GM18517 (cell line): ENCODE results near the gene UBL4B.

Experiments
- ATAC-seq: cut with Tn5 transposase; IDR thresholded peaks from one replicate; pipeline ENCODE4 v1.9.1; 2021; ENCODE audit warnings: mild to moderate bottlenecking, moderate library complexity; ENCODE audit not compliant: unreplicated experiment

Gene UBL4B

DNA sequence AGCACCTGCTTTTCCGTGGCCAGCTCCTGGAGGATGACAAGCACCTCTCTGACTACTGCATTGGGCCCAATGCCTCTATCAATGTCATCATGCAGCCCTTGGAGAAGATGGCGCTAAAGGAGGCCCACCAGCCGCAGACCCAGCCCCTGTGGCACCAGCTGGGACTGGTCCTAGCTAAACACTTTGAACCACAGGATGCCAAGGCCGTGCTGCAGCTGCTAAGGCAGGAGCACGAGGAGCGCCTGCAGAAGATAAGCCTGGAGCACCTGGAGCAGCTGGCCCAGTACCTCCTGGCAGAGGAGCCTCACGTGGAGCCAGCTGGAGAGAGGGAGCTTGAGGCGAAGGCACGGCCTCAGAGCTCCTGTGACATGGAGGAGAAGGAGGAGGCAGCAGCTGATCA, 413 bp downstream of the UBL4B start:
- no peak for ATAC-seq

DNA sequence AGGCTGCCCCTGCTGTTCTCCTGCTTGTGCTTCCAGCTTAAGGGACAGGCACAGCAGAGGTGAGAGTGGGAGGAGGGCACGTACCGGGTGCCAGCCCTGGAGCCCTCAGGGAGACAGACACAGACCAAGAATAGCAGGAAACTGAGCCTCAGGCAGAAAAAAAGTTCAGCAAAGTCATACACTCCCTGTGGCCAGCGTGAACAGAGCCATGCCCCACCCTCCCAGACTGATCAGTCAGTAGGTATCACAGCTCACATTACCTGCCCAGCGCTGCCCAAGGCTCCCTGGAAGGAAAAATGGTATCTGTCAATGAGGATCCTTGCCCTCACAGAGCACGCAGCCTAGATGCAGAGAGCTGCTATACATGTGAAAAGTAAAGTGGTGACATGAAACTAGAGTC, 1.3 kb downstream of the UBL4B start:
- ATAC-seq: no peak

DNA sequence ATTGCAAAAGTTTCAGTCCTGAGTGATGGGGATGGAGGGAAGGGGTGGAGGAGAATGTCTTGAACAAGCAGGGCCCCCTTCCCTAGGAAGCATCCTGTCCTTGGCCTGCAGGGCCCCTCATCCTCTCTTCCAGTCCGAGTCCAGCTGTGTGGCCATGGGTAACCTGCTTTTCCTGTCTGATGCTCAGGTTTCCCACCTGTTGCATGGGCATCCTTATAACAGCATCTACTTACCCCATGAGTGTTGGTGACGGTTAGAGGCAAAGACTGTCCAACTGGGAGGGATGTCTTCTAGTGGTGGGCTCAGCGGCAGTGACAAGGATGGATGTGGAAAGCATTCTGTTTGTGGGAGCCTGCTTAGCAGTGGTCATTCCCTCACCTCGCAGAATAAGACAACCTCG, 1.9 kb downstream of the UBL4B start:
- no peak for ATAC-seq

DNA sequence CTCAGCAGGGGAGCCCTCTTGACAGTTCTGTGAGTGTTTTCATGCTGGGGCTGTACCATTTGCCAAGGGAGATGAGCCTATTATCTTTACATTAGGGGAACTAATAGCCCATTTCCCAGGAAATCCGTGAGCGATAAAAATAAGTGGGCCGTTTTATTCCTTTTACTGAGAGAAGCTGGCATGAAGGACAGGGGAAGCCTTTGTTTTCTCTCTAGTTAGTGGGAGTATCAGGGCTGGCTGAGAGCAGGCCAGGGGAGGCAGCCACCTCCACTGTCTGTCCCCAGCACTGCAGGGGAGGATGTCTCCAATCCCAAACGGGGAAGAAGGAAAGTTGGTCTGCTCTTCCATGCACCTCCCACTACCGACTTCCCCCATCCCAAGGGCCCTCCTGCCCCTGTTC, 2.5 kb downstream of the UBL4B start:
- no peak for ATAC-seq

DNA sequence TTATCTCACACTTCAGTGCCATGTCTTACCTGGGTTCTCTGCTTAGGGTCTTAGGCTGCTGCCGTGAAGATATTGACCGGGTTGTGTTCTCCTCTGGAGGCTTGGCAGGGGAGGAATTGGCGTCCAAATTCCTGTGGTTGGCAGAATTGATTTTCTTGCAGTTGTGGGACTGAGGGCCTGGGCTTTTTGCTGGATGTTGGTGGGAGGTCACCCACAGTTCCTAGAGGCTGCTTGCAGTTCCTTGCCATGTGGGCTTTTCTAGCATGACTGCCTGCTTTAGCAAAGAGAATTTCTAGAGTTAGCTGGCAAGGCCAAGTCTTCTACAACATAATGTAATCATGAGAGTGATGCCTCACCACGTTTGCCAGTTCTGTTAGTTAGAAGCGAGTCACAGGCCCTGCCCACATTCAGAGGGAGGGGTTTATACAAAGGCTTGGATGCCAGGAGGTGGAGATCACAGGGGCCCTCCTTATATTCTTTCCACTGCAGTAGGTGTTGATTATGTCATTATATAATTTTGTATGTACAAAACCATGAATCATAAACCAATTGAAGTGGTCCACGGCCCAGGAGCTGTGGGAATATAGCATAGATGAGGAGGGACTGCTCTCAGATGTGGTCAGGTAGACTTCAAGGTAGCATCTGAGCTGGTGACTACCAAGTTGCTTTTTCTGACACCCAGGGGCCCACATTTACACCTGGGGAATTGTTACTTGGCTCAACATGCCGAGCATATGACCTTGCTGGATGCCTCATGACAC, 6.6 kb downstream of the UBL4B start:
- no peak for ATAC-seq

DNA sequence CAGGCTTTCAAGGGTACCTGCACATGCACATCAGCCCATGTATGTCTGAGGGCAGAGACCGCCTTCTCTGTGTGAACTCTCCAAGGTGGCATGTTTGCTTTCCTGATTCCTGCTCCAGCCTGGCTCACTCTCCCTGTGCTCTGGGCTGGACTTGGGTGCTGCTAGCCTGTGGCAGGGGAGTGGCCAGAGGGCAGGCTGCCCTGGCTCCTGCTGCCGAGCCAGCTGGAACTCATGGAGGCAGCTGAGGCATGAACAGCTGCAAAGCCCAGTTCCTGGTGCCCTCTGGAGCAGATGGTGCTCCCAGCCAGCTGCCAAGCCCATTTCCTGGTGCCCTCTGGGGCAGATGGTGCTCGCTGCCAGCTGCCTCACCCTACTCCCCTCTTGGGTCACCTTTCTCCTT, 7.6 kb downstream of the UBL4B start:
- ATAC-seq: no peak

DNA sequence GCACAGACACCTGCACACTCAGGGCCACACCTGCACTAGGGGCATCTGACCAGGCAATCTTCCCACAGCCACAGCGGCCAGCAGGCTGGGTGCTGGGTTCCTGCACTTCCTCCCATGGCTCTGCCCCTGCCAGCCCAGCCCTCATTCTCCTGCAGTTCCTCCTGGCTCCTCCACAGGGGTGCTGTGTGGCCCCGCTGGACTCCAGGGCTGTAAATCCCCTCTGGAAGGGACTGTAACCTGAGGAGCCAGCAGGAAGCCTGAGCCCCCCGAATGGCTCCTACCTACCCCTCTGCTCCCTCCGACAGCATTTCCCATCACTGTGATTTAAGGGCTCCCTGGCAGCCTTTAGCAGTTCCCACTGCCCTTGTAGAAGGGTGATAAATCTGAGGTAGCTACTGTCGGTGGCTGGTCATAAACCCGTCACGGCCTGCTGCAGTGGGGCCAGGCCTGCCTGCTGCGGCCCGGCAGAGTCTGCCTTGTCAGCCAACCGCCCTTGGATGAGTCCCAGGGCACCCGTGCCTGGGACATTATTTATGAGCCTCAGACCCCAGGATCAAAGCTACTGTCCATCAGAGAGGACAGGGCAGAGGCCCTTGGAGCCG, 8.8 kb downstream of the UBL4B start:
- no peak for ATAC-seq

DNA sequence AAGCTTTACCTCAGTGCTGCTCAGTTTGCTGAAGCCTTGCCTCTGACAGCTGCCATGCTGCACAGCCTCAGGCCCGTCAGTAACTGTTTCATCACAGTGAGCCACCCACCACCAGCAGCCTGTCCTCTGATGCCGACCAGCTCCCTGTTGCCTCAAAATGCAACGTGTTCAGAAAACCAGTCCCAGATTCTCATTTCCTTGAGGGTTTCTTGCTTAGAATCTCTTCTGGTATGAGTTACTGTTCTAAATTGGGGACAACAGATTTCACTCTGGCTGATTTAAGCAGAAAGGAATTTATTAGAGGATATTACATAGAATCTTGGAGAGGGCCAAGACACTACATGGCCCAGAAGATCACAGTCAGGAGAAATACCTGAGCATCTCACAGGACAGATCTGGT, 11.0 kb downstream of the UBL4B start:
- ATAC-seq: no peak

DNA sequence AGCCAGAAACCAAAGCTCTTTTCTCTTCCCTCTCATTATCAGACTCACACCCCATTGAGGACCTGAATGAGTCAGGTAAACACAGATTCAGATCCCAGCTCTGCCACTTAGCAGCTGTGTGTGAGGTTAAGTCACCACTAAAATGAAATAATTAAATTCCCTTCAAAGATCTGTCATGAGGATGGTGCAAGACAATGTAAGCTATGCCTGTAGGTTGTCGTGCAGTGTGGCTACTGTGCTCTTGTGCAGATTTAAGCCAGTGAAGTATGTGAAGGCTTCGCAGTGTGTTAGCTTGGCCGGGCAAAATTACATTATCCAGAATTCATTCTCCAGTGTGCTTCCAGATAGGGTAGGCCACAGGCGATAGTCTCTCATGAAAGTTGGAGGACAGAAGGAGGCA, 13.6 kb downstream of the UBL4B start:
- ATAC-seq: no peak

DNA sequence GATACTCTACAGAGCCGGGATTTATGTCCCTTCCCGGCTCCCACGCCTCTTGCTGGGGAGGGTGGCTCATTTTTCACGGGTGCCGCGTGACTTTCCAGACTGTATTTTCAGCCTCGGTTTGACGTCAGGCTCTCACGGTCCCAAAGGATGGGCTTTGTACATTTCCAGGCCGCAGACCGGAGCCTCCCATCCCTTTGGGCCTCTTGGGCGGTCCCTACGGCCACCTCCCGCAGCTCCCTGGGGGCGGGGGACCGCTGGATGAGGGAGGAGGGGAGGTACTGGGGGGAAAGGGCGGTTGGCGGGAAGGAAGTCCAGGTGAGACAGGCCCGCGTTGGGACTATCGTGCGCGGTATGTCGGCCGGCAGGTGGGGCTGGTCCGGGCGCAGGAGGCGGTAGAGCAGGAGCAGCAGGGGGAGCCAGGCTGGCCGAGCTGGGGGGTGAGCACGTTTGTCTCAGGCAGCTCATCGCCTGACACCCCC, 17.9 kb downstream of the UBL4B start:
- ATAC-seq: no peak

DNA sequence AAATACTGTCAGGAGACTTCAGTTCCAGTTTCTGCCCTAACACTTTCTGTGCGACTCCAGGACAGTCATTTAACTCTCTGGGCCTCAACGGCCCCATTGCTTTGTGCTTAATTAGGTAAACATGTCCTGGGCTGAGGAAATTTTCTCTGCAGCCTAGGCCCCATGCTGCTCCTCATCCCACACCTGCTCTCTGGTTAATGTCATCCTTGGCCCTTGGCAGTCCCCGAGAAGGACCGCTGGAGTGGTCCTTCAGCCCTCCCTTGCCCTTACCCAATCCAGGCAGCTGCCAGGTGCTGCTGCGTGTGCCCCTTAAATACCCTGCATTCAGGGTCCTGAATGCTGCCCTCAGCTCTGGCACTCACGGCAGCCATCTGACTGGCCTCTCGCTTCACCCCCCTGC, 18.7 kb downstream of the UBL4B start:
- ATAC-seq: no peak

DNA sequence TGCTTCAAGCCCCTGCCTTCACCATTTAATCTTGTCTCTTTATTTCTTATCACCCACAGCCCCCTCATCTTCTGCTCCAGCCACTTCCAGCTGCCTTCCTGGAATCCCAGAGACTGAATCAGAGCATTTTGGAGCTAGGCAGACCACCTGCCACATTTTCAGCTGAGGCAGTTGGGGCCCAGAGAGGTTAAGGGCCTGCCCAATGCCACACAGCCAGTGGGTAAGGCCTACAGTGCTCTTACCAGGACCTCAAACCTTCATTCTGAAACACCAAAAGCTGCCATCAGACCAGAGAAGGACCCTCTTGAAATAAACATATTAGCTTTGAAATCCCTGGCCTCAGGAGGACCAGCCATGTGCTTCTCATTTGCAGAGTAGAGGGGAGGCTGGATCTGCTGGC, 20.4 kb downstream of the UBL4B start:
- no peak for ATAC-seq

DNA sequence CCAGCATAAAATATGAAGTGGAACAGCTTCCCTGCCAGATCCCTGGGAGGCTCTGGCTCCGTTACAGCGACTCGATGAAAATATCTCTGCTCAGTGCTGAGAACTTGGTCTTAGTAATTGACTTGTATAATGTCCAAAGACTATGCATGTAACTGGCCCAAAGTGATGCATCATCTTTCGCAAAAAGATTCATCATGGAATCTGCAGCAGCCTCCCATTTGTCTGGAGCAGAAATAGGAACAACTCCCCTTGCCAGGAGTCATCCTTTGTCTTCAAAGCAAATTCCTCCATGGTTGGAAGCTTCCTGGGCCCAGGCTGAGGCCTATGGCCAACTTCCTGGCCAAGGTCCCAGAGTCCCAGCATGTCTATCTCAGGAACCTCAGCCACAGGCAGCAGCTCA, 21.2 kb downstream of the UBL4B start:
- ATAC-seq: no peak

DNA sequence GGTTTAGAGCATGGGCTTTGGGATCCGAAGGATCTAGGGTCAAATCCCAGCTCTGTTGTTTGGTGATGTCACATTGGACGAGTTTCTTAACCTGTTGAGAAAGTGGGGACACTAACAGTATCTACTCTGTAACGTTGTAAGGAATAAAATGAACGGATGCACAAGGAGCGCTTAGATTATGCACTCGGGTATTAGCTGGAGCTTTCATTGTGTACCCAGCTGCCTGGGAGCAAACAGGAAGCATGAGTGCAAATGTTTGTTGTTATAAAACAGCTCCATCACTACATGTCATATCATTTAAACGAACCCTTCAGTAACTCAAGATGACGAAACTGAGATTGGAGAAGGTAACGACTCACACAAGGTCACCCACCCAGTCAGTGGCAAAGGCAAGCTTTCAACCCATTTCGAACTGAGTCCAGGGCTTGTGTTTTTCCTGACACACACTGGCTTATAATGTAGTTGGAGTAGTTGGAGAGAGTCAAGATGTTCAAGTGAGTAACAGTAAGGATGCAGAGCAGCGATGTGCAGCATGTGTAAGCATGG, 21.9 kb downstream of the UBL4B start:
- ATAC-seq: no peak

DNA sequence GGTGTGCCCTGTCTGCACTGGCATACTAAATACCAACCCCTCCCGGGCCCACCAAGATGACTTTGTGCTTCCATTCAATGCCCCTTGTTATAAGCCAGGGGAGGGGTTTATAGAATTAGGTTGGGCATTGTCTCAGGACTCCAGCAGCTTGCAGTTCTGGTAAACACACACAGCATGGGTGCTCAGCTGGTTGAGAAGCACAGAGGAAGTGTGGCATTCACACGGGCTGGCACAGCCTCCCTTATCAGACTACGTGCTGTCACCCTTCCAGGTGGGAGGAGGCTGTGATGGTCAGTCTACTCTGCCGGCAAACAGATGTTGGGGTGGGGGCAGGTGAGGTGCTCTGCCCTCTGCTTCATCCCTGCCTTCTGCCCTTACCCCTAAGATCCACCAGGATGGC, 23.0 kb downstream of the UBL4B start:
- ATAC-seq: no peak

DNA sequence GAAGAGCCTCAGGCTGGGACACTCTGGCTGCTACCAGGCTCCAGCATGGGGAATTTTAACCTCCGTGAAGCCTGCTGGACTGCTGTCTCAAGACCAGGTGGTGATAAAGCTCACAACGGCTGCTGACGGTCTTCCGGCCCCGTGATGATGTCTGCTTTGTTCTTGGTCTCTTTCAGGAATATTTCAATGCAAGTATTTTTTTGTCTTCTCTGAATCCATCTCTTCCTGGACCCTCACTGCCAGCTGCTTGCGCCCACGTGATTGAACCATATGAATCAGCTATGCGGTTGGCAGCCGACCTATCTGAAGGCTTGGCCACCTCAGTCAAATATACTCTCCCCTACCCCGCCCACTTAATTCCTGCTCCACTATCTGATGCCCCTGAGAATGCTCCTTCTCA, 23.4 kb downstream of the UBL4B start:
- ATAC-seq: no peak

DNA sequence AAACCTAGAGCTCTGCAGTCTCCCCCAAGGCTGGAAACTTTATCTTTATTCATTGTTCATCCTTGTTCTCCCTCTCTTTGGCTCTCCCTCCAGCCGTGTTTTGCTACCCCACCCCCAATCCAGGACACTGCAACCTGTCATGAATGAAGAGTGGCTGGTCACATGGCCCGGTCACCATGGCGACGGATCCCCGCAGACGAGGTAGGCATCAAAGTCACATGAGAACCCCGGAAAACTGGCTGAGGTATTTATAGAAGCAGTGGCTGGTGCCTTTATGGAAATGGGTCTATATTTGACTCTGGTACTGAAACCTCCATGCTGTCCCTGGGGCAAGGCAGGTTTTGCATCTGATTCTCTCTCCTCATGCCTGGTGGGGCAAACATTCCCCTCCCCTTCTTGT, 24.7 kb downstream of the UBL4B start:
- ATAC-seq: no peak

DNA sequence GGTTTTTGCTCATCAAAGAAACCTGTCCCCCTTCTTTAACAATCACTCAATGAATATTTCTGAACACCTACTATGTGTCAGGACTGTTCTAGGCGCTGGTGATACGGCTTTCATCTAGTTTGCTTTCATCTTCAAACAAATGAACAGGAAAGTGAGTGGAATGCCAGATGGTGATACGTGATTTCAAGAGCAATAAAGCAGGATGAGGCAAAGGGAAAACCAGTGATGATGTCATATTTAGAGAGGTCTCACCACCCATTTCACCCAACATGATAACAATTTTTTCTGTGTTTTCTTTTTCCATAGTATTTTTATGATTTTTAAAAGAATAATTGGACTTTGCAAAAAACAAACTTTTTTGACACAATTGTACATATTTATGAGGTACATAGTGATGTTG, 26.7 kb downstream of the UBL4B start:
- no peak for ATAC-seq

DNA sequence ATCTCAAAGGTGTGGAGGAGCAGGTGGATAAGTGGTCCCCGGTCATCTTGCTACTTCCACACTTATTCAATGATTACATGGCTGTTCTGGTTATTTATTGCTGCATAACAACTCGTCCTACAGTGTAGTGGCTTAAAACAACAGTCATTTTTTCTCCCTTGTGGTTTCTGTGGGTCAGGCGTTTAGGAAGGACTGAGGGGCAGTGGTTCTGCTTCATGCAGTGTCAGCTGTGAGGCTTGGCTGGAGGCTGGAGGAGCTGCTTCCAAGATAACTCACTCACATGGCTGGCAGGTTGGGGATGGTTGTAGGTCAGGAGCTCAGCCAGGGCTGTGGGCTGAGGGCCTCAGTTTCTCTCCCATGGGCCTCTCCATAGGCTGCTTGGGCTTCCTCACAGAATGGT, 32.1 kb downstream of the UBL4B start:
- ATAC-seq: no peak

DNA sequence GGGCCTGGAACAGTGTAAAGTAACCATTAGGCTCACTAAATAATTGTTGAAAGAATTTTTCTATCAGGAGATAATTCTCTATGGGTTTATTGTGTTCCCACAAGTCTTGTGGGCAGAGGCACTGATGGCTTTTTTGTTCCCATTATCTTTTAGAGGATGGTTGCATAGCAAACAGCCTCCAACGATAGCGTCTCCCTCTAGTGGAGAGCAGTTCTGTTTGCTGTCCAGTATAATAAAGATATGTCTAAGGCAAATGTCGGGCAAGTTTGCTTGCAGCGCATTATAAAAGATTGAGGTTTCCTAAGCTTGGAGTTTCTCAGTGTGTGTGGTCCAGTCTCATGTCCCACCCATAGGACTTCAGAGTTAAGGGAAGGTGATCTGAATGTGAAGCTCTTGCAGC, 36.7 kb downstream of the UBL4B start:
- no peak for ATAC-seq

DNA sequence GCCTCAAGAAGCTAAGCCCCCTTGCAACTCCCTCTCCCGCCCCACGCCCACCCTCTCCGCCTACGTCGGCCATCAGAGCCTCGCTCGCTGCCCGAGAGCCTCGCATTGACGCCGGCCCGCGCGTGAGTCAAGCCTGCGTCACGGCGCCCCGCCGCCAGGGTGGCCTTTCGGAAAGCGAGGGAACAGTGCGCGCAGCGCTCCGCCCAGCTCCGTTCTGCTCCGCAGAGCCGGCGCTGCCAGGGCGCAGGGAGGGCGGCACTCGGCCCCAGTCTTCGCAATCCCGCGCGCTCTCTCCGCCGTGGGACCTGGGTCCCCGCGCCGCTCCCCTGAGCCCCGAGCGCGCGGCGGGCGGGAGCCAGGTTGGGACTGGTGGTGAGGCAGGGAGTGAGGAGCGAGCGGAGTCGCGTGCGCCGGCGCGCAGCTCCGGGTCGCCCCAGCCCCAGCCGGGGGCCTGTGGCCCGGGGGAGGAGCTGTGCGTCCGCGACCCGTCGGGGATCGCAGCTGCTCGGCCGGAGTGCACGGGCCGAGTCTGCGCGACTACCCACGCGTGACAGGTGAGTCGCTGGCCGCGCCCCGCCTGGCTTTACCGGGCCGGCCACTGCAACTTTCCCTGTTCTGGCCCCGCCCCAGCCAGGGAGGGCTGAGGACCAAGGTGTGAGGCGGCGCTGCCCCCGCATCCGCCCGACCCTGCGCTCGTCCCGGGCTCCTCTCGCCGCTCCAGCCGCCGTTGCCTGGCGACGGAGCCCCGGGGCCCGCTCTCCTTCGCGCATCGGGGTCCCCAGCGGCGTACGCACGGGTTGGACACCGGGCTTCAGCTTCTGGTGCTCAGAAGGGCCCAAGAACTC, 38.3 kb downstream of the UBL4B start, which contains the start of gene SLC6A17:
SLC6A17 (plus strand) TSS at position 165 of the 845 bp plus-strand sequence. CDS start 16,436 bp downstream, outside the sequence.
- no peak for ATAC-seq
